Measurements from ENCODE around the gene TARS2. TPM values are rescaled to one million over a fixed set of nuclear protein-coding genes. Genes with fewer than 3 reads are reported as not detected.

TARS2 gene
- total and polyA plus RNA-seq, 10 of the 15 experiments (the other 5 are each of a cell fraction or from before 2014, with no cell fraction given), result 11.0 to 51.8 (median 45.2) TPM

DNA sequence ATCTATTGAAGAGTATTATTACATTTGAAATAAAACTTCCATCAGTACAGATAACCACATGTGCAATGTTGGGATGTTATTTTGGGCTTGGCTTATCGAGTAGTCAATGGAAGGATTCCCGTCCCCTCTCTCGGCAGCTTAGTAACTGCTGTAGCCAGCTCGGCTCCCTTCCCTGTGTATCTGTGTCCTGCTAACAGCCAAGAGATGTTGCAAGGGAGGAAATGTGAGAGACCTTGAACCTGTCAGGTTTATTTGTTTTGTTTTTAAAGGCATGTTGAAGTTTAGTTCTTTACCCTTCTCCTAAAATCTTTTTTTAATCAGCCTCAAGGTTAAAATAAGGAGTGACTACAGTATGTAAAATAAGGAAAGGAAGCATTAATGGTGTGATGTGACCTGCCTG is 13.6 kb upstream of the TARS2 start:
- TF ChIP-seq CBX5 (IDR thresholded peaks at IDR 0.05; ENCODE audit: low read depth) (no peak), IKZF2 (IDR thresholded peaks at IDR 0.05) (no peak), IKZF1 (conservative IDR thresholded peaks at IDR 0.05) (no peak), PAX5 (IDR thresholded peaks at IDR 0.05; ENCODE audit: borderline replicate concordance, low read depth, low read length) (no peak), EP300 (IDR thresholded peaks at IDR 0.05; ENCODE audit: borderline replicate concordance in 1 of 2, control insufficient read depth in 1 of 2, low read depth in 2 of 2, low read length in 2 of 2) (no peak), NR2C2 (IDR thresholded peaks at IDR 0.05; ENCODE audit: borderline replicate concordance, control insufficient read depth, insufficient read length, low read depth) (no peak), TCF3 (IDR thresholded peaks at IDR 0.05; ENCODE audit: borderline replicate concordance, insufficient read depth, low read depth, low read length) (no peak), NRF1 (conservative IDR thresholded peaks at IDR 0.05; ENCODE audit: low read depth, low read length) (no peak), POLR2AphosphoS2 (IDR thresholded peaks at IDR 0.05; ENCODE audit: low read depth, low read length) (no peak), ZNF384 (IDR thresholded peaks at IDR 0.05; ENCODE audit: borderline replicate concordance, low read depth, low read length) (no peak), SIN3A (IDR thresholded peaks at IDR 0.05; ENCODE audit: low read depth, low read length) (no peak), ZBED1 (IDR thresholded peaks at IDR 0.05; ENCODE audit: borderline replicate concordance) (no peak), YY1 (IDR thresholded peaks at IDR 0.05; ENCODE audit: low read depth, low read length) (no peak), PKNOX1 (IDR thresholded peaks at IDR 0.05) (no peak), ZSCAN29 (IDR thresholded peaks at IDR 0.05) (no peak), SUPT20H (IDR thresholded peaks at IDR 0.05; ENCODE audit: borderline replicate concordance, control insufficient read depth, low read depth, low read length) (no peak)
- TF ChIP-seq, protein P1, sequence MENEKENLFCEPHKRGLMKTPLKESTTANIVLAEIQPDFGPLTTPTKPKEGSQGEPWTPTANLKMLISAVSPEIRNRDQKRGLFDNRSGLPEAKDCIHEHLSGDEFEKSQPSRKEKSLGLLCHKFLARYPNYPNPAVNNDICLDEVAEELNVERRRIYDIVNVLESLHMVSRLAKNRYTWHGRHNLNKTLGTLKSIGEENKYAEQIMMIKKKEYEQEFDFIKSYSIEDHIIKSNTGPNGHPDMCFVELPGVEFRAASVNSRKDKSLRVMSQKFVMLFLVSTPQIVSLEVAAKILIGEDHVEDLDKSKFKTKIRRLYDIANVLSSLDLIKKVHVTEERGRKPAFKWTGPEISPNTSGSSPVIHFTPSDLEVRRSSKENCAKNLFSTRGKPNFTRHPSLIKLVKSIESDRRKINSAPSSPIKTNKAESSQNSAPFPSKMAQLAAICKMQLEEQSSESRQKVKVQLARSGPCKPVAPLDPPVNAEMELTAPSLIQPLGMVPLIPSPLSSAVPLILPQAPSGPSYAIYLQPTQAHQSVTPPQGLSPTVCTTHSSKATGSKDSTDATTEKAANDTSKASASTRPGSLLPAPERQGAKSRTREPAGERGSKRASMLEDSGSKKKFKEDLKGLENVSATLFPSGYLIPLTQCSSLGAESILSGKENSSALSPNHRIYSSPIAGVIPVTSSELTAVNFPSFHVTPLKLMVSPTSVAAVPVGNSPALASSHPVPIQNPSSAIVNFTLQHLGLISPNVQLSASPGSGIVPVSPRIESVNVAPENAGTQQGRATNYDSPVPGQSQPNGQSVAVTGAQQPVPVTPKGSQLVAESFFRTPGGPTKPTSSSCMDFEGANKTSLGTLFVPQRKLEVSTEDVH (IDR thresholded peaks at IDR 0.05; ENCODE audit: low read depth, partially characterized antibody), result no peak
- Histone ChIP-seq H3K4me3 (no peak overlapping the region), H3K4me1 (ENCODE audit: control insufficient read depth, insufficient read depth, low read length) (no peaks in the 10 kb centered on the region), H3K4me2 (ENCODE audit: control insufficient read depth, insufficient read depth) (no peak overlapping the region), H3K9me3 (replicated peaks; ENCODE audit: control insufficient read depth, insufficient read depth, low read length) (no peaks in the 10 kb centered on the region), H2AFZ (ENCODE audit: control insufficient read depth, low read depth, low read length) (no peak overlapping the region), H3K27ac (ENCODE audit: control insufficient read depth, insufficient read depth) (no peak overlapping the region), H3K36me3 (ENCODE audit: control insufficient read depth in 2 of 2, insufficient read depth in 2 of 2, low read length in 1 of 2) (peaks cover 14 to 18% of the 10 kb centered on the region in 2 experiments; a peak in 3 of 4 replicates), H4K20me1 (ENCODE audit: control insufficient read depth, insufficient read depth) (no peaks in the 10 kb centered on the region), H3K79me2 (ENCODE audit: control insufficient read depth, insufficient read depth, low read length) (no peaks in the 10 kb centered on the region), H3K9ac (ENCODE audit: control insufficient read depth, insufficient read depth, low read length) (no peak overlapping the region), H3K27me3 (replicated peaks in 1 of 2; ENCODE audit: control insufficient read depth in 2 of 2, insufficient read depth in 2 of 2, low read length in 1 of 2) (no peaks in the 10 kb centered on the region)
- RAD21 ChIA-PET (ENCODE audit: unreplicated experiment), result no interaction called here
- in situ Hi-C loops (cut with MboI) (no loop called here), intact Hi-C loops (cut with micrococcal nuclease; ENCODE audit: unreplicated experiment) (no loop called here)
- BruUV-seq (replicated peaks), result no TSS peak
- no peak for DNase-seq (ENCODE audit: low read depth, low spot score)
- WGBS (ENCODE audit: insufficient coverage, insufficient replicate concordance, low lambda C conversion rate, missing lambda C conversion rate), result 85% methylated on average over 4 of the region's 4 CpGs
- no peak for FAIRE-seq
- CTCF ChIA-PET, result no interaction called here
- SMC1A ChIA-PET (ENCODE audit: uncharacterized antibody, unreplicated experiment), result interaction anchor here (0.7 kb wide), 1 partner anchor 175 kb away, joined by 3 read pairs; no protein-coding TSS in a partner anchor
- POLR2A ChIA-PET, result no interaction called here
- no peak for ATAC-seq

All from GM12878 (cell line).